Stimulated activated CD4-positive, alpha-beta T cell treated with anti-CD3 and anti-CD28 coated beads, Interleukin-2, amount 100 ng/mL, for 48 hours (primary cell): ENCODE measurements around the gene MAP3K2.
"Not testable (repeated sequence)": the region's sequence is repeated elsewhere in the genome, so short reads cannot be mapped to it uniquely, and the experiment has no call there.

Experiments
- DNase-seq, 2 donors: peaks; one replicate each; pipeline ENCODE4 v3.0.0-alpha.2; 2020

Gene MAP3K2

GRCh38 chr2:127421116-127421800 lies 33.5 kb upstream of the MAP3K2 start:
- DNase-seq, result no peak

GRCh38 chr2:127420039-127420864 lies 32.5 kb upstream of the MAP3K2 start:
- DNase-seq, result no peak

- DNase-seq, result no peak
These were observed 31.8 kb upstream of the MAP3K2 start for GRCh38 chr2:127419448-127420038.

- no peak for DNase-seq
These were observed 31.3 kb upstream of the MAP3K2 start for GRCh38 chr2:127419112-127419430.

GRCh38 chr2:127418300-127419111 lies 30.7 kb upstream of the MAP3K2 start, which contains the start of gene PROC:
Gene PROC, plus strand, starts transcription at chr2:127418427. Its CDS starts 1,516 bp downstream, at chr2:127419943.
- DNase-seq, result no peak

GRCh38 chr2:127417406-127417805 lies 29.6 kb upstream of the MAP3K2 start:
- no peak for DNase-seq

GRCh38 chr2:127416506-127417001 lies 28.8 kb upstream of the MAP3K2 start:
- DNase-seq, result no peak

GRCh38 chr2:127415593-127416505 lies 28.1 kb upstream of the MAP3K2 start:
- DNase-seq, result peak; percentile 76 to 81

GRCh38 chr2:127414638-127415592 lies 27.1 kb upstream of the MAP3K2 start:
- no peak for DNase-seq

- DNase-seq, result no peak
These were observed 26.2 kb upstream of the MAP3K2 start for GRCh38 chr2:127413782-127414637.

GRCh38 chr2:127413200-127413599 lies 25.4 kb upstream of the MAP3K2 start:
- DNase-seq, result no peak

GRCh38 chr2:127411653-127412369 lies 24.0 kb upstream of the MAP3K2 start:
- DNase-seq, result no peak

GRCh38 chr2:127410871-127411652 lies 23.3 kb upstream of the MAP3K2 start:
- DNase-seq, result no peak

- not testable (repeated sequence) for DNase-seq
These were observed 21.9 kb upstream of the MAP3K2 start for GRCh38 chr2:127409716-127410115.

- no peak for DNase-seq
These were observed 21.0 kb upstream of the MAP3K2 start for GRCh38 chr2:127408807-127409099.

GRCh38 chr2:127408004-127408806 lies 20.4 kb upstream of the MAP3K2 start:
- peak; percentile 83 to 87 for DNase-seq

- no peak for DNase-seq
These were observed 19.9 kb upstream of the MAP3K2 start for GRCh38 chr2:127407661-127408003.
